H7 (cell line): ENCODE measurements around the gene DCP1A. TPM values are rescaled to one million over a fixed set of nuclear protein-coding genes. Genes with fewer than 3 reads are reported as not detected.
"Not testable (repeated sequence)": the region's sequence is repeated elsewhere in the genome, so short reads cannot be mapped to it uniquely, and the experiment has no call there.

Source experiments
- DNase-seq: peaks from one replicate; pipeline ENCODE4 v3.0.0; 2012
- H3K27me3 ChIP-seq: 2 replicates; pipeline ENCODE4 v1.6.0; 2011; ENCODE audit warnings: mild to moderate bottlenecking, low read length; ENCODE audit not compliant: control insufficient read depth, insufficient read depth
- H3K36me3 ChIP-seq: replicated peaks from 2 replicates; pipeline ENCODE4 v1.5.1; 2011; ENCODE audit warnings: low read length; ENCODE audit not compliant: control insufficient read depth, insufficient read depth
- H3K4me3 ChIP-seq: 2 replicates; pipeline ENCODE4 v1.5.1; 2011; ENCODE audit warnings: low read depth, mild to moderate bottlenecking, control low read depth, low read length, moderate library complexity; ENCODE audit not compliant: insufficient read depth
- total RNA-seq: library from RNA; depleted of rRNA; stranded (reverse); fragments of >200 nt; shearing (Covaris generic); gene quantifications from 2 replicates; pipeline ENCODE4 v1.2.3, GENCODE V29; 2014; rRNA removed

DCP1A gene
- total RNA-seq = 12.9 and 15.9 TPM in 2 replicates

DNA sequence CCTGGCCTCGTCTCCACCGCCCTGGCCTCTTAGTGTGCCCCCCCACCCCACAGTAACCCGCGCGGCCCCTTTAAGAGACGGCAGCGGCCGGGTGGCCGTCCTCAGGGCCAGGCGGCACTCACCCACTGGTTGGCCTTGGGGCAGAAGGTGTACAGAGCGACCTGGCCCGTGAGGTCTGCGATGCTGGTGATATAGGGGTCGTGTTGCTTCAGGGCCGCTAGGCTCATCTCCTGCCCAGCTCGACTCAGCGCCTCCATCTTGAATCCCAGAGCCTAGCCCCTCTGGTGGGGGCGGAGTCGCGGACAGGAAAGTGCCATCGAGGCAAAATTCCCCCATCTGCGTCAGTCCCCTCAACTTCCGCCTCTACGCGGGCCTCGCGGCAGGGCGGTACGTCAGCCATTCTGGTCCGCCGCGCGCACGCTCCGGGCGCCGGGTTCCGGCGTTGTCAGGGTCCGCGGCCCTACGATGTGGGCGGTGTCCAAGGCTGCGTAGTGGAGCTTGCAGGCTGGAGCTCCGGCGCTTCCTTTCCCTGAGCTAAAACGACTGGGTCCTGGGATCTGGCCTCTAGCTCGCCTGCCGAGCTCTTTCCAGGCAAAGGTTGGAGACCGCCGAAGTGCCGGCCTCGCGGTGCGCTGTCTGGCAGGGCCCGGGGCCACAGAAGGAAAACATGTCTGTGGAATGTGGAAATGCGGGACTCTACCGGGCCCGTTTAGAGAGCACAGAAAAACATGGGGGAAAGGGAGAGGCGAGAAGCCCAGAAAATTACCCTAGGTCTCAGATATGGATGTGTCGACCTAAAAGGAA is at the start of gene DCP1A:
DCP1A (minus strand) TSS at position 283 of the 804 bp plus-strand sequence; CDS start at position 257, 26 bp downstream.
- peak within 1 kb of the TSS; percentile 82 for H3K4me3 ChIP-seq
- no peaks in the 10 kb centered on the region for H3K27me3 ChIP-seq
- DNase-seq = peak; percentile 96
- H3K36me3 ChIP-seq = no peaks in the 10 kb centered on the region

DNA sequence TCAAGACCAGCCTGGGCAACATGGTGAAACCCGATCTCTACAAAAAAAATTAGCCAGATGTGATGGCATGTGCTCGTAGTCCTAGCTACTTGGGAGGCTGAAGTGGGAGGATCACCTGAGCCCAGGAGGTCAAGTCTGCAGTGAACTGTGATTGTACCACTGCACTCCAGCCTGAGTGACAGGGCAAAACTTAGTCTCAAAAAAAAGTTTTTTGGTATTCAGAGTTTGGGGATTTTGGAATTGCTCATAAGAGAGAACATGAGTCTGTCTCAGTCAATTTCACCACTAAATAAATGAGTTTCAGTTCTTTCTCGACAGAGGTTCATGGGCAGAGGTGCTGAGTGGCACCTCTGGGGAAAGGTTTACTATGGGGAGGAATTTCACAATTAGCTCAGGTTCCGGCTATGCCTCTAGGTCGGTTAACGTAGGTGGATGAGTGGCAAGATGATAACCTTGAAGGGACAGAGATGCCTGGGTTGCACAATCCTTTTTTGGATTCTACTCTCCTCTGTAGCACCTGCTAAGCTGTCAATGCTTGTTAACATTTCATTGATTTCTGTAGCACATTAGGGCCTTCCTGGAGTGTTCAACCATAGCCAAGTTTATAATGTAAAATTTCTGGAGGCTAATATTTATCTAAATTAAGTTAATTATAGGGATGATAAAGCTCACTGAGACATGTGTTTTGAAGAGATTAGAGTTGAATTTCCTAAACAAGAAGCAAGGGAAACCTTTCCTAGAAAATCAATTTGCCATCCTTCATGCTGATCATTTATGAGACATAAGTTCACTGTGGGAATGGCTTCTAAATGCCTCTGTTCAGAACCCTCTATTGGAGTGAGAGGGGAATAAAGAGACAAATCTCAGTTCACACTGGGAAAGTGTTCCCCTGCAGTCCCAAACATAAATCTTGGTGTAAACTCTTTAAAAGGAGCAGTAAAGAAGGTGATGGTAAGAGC is 37.4 kb upstream of the DCP1A start:
- H3K36me3 ChIP-seq = no peaks in the 10 kb centered on the region
- no peak for DNase-seq
- no peaks in the 10 kb centered on the region for H3K27me3 ChIP-seq

DNA sequence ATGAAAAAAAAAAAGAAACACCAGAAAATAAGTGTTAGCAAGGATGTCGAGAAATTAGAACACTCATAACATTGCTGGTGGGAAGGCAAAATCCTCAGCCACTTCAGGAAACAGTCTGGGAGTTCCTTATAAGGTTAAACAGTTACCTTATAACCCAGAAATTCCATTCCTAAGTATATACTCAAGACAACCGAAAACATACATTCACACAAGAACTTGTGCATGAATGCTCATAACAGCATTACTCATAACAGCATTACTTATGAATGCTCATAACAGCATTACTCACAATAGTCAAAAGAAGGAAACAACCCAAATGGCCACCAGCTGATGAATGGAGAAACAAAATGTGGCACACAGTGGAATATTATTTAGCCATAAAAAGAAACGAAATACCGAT is 34.8 kb upstream of the DCP1A start:
- no peak for DNase-seq
- Histone ChIP-seq H3K4me3 (no peak overlapping the region), H3K36me3 (no peaks in the 10 kb centered on the region), H3K27me3 (no peaks in the 10 kb centered on the region)

More for the DNA sequence above, 37.4 kb upstream of the DCP1A start:
- no peak overlapping the region for H3K4me3 ChIP-seq

DNA sequence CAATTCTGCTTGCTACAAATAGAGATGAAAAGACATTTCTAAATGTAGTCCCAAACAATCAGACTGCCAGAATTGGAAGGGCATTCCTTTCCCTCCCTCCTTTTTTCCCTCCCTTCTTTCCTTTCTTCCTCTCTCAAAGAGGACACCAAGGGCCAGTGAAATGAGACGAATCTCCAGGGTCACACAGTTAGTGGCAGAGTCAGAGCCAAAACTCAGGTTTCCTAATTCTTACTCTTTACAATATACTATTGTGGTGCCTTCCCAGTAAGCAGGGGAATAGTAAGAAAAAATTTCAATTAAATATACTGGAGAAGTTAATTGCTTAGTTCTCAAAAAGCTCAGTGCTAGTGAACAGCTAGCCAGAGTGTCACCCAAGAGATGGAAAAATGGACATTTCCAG is 33.0 kb upstream of the DCP1A start:
- no peaks in the 10 kb centered on the region for H3K27me3 ChIP-seq
- H3K4me3 ChIP-seq = no peak overlapping the region
- H3K36me3 ChIP-seq = no peaks in the 10 kb centered on the region
- DNase-seq = no peak

DNA sequence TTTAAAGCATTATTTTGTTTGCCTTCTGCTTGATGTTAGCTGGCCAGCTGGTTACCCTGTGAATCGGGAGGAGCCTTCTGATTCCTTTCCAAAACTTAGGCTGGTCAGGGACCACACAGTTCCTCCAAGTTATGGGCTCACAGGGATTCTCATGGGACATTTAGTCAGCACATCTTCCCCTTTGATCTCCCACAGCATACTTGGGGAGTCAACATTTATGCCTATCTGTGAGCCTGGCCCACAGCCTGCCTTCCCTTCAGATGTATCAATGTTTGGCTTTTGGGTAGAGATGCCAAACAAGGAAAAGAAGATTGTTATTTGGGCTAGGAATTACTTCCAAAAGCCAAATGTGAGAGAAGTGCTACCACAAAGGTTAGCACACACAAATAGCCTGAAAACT is 32.6 kb upstream of the DCP1A start:
- no peaks in the 10 kb centered on the region for H3K27me3 ChIP-seq
- no peaks in the 10 kb centered on the region for H3K36me3 ChIP-seq
- DNase-seq = no peak
- no peak overlapping the region for H3K4me3 ChIP-seq

DNA sequence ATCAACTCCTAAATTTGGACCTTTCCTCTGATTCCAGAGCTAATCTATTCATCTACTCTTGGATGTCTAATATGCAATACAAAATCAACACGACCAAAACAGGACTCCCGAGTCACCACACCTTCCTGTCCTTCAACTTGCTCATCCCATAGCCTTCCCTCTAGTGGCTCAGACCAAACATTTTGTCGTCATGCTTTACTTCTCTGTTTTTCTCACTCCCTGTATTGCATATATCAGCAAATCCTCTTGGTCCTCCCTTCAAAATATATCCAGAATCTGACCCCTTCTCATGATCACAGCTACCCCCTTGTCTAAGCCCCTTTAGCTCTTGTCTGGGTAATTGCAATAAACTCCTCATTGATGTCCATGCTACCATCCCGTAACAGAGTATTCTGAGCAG is 30.5 kb upstream of the DCP1A start:
- DNase-seq = no peak
- Histone ChIP-seq H3K27me3 (no peaks in the 10 kb centered on the region), H3K4me3 (no peak overlapping the region), H3K36me3 (no peaks in the 10 kb centered on the region)

DNA sequence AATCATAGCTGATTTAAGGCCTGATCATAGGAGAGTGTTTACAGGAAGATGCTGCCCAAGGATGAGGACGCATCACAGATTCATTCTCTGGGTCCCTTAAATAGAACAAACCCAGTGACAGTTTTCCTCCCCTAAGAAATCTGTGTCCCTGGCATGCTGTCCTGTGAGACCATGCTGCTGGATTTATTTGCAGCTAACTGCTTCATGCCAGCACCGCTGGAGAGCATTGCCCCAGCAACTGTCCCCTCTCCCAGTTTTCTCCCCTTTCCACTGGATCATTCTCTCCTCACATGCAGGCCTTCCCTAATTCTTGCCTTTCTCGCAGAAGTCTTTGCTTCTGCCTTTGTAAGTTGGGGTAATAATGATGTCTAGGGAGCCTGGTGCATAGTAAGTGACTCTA is 29.3 kb upstream of the DCP1A start:
- Histone ChIP-seq H3K36me3 (no peaks in the 10 kb centered on the region), H3K27me3 (no peaks in the 10 kb centered on the region), H3K4me3 (no peak overlapping the region)
- DNase-seq = no peak

DNA sequence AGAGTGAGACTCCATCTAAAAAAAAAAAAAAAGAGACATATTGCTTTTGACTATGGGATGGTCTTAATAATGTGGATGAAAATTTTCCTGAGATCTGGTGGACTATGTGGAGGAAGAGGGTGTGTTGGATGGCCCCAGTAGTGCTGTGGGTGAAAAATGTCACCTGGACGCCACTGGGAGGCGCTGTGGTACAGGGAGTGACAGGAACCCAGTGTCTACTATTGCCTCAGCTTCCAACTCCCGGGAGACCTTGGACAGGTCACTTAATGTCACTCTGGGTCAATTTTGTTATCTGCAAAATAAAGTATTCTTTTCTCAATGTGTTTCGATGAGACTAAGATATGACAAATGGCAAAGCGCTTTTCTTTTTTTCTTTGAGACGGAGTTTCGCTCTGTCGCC is 27.7 kb upstream of the DCP1A start:
- DNase-seq = peak; percentile 79
- Histone ChIP-seq H3K4me3 (no peak overlapping the region), H3K36me3 (no peaks in the 10 kb centered on the region), H3K27me3 (no peaks in the 10 kb centered on the region)

DNA sequence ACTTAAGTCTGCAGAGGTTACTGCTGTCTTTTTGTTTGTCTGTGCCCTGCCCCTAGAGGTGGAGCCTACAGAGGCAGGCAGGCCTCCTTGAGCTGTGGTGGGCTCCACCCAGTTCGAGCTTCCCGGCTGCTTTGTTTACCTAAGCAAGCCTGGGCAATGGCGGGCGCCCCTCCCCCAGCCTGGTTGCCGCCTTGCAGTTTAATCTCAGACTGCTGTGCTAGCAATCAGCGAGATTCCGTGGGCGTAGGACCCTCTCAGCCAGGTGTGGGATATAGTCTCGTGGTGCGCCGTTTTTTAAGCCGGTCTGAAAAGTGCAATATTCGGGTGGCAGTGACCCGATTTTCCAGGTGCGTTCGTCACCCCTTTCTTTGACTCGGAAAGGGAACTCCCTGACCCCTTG is 23.4 kb upstream of the DCP1A start:
- not testable (repeated sequence) for H3K27me3 ChIP-seq, DNase-seq, H3K36me3 ChIP-seq
- H3K4me3 ChIP-seq = peak overlapping the region; percentile 5; the same call in 1 of the 2 replicates

DNA sequence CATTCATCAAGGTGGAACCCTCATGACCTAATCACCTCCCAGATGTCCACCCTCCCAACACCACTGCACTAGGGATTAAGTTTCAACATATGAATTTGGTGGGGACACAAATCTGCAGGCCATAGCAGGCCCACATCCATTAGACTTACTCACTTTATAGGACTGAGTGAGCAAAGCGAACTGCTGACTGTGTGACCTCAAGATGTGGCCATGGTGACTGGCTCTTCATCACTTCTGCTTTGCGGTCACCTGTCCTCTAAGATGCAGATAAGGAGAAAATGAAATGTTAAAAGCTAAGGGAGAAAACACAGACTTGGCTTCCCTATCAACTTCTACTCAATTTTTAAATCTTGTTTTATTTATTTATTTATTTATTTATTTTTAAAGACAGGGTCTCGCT is 14.5 kb upstream of the DCP1A start:
- no peak overlapping the region for H3K4me3 ChIP-seq
- no peaks in the 10 kb centered on the region for H3K36me3 ChIP-seq
- H3K27me3 ChIP-seq = no peaks in the 10 kb centered on the region
- no peak for DNase-seq

DNA sequence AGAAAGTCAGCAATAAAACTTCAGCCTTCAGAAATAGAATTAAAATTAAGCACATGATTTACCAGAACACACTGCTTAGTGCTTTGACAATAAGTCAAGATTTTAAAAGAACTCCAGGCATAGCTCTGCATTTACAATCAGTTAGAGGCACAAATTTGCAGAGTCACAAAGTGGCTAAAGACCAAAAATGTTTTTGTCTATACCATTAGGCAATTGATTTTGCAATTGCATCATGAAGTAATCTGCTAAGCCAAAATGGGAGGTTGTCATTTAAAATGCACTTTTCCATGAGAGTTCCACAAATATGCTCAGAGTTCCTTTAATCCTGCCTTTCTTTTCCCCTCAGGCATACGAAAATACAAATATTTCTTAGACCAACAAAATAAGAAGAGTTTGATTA is 10.1 kb upstream of the DCP1A start:
- no peaks in the 10 kb centered on the region for H3K36me3 ChIP-seq
- H3K27me3 ChIP-seq = no peaks in the 10 kb centered on the region
- DNase-seq = no peak
- H3K4me3 ChIP-seq = no peak overlapping the region

DNA sequence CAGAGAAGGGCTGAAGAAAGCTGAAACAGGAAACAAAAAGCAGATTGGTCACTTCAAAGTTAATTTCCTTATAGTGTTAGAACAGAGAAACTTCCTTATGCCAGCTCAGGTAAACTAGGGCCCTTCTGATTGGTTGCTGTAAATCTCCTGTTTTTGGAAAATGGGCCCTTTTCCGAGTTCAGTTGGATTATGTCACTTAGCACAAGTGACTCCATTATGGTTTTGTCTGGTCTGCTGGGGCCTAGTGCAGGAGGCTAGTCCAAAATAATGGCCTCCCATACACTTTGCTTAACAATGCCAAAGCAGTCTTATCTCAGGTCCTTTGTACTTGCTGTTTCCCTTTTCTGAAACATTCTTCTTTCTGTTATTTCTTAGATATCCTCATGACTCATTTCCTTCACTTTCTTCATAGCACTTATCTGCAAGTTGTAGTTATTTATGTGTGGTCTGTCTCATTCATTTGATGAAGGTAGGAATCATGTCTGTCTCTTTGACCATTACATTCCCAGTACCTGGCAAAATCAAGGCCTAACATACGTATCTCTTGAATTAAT is 7.7 kb upstream of the DCP1A start:
- no peak for DNase-seq
- H3K4me3 ChIP-seq = no peak overlapping the region

DNA sequence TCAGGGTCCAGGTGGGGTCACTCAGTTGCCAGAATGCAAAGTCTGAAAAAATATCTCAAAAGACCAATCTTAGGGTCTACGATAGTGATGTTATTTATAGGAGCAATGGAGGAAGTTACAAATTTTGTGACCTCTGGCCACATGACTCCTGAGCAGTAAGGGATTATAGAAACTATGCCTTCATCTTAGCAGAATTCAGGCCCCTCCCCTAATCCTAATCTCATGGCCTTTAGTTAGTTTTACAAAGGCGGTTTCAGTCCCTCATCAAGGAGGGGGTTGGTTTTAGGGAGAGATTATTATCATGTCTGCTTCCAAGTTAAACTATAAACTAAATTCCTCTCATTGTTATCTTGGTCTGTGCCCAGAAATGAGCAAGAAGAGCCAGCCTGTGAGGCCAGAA is 5.9 kb upstream of the DCP1A start:
- no peaks in the 10 kb centered on the region for H3K36me3 ChIP-seq
- H3K4me3 ChIP-seq = no peak overlapping the region
- H3K27me3 ChIP-seq = no peaks in the 10 kb centered on the region
- DNase-seq = no peak

More for the DNA sequence above, 7.7 kb upstream of the DCP1A start:
- no peaks in the 10 kb centered on the region for H3K36me3 ChIP-seq
- no peaks in the 10 kb centered on the region for H3K27me3 ChIP-seq

DNA sequence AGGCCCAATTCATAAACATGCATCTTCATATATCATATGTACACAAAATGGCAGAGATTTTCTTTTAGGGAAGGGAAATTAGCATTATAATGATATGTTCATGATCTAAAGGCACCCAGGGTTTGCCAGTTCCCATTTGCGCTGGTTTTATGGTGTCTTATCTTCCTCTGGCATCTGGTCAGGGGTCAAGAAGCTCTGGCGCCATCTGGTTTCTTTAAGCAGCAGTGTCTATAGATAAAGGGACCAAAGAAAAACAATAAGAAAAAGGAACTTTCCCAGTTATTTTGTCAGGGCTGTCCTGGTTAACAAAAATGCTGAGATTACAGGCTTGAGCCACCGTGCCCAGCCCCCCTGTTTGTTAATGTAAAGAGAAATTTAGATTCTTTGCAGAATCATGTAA is 3.3 kb upstream of the DCP1A start:
- Histone ChIP-seq H3K36me3 (no peaks in the 10 kb centered on the region), H3K27me3 (no peaks in the 10 kb centered on the region), H3K4me3 (no peak overlapping the region)
- peak; percentile 54 for DNase-seq
